GM23248 (cell line): ENCODE data around the gene GRB14. TPM values are rescaled to one million over a fixed set of nuclear protein-coding genes. Genes with fewer than 3 reads are reported as not detected.

Experiments used
- DNase-seq: peaks from one replicate; pipeline ENCODE4 v3.0.0-alpha.2; 2015
- H2AFZ ChIP-seq: fragments of 200-600 bp; sonication (generic); 2 replicates; pipeline ENCODE4 v1.6.1; 2016; ENCODE audit warnings: antibody characterized with exemption
- H3F3A ChIP-seq: fragments of 200-600 bp; sonication (generic); 2 replicates; pipeline ENCODE4 v1.6.1; 2016; ENCODE audit warnings: mild to moderate bottlenecking, antibody characterized with exemption, mixed run types; ENCODE audit not compliant: insufficient read depth
- H3K27ac ChIP-seq: fragments of 200-600 bp; sonication (generic); 2 replicates; pipeline ENCODE4 v1.5.1; 2016; ENCODE audit warnings: mild to moderate bottlenecking
- H3K27me3 ChIP-seq: fragments of 200-600 bp; sonication (generic); replicated peaks from 2 replicates; pipeline ENCODE4 v1.6.1; 2016; ENCODE audit warnings: mild to moderate bottlenecking; ENCODE audit not compliant: insufficient read depth
- H3K36me3 ChIP-seq: fragments of 200-600 bp; sonication (generic); 2 replicates; pipeline ENCODE4 v1.6.1; 2016; ENCODE audit warnings: low read depth, mild to moderate bottlenecking
- H3K4me1 ChIP-seq: fragments of 200-600 bp; sonication (generic); 2 replicates; pipeline ENCODE4 v1.6.1; 2016; ENCODE audit warnings: mild to moderate bottlenecking; ENCODE audit not compliant: insufficient read depth
- H3K4me2 ChIP-seq: fragments of 200-600 bp; sonication (generic); one replicate; pipeline ENCODE4 v1.6.1; 2016; ENCODE audit warnings: mild to moderate bottlenecking; ENCODE audit not compliant: unreplicated experiment
- H3K4me3 ChIP-seq: fragments of 200-600 bp; sonication (generic); 2 replicates; pipeline ENCODE4 v1.5.1; 2016; ENCODE audit warnings: mild to moderate bottlenecking
- H3K79me2 ChIP-seq: fragments of 200-600 bp; sonication (generic); 2 replicates; pipeline ENCODE4 v1.6.1; 2016; ENCODE audit warnings: mild to moderate bottlenecking; ENCODE audit not compliant: insufficient read depth
- H3K9ac ChIP-seq: fragments of 200-600 bp; sonication (generic); 2 replicates; pipeline ENCODE4 v1.6.1; 2016; ENCODE audit warnings: mild to moderate bottlenecking
- H3K9me2 ChIP-seq: fragments of 200-600 bp; sonication (generic); 2 replicates; pipeline ENCODE4 v1.6.1; 2016; ENCODE audit warnings: mixed run types, mild to moderate bottlenecking, moderate library complexity; ENCODE audit not compliant: insufficient read depth
- H3K9me3 ChIP-seq: fragments of 200-600 bp; sonication (generic); one replicate; pipeline ENCODE4 v1.6.1; 2017; ENCODE audit warnings: low read depth
- H4K20me1 ChIP-seq: fragments of 200-600 bp; sonication (generic); 2 replicates; pipeline ENCODE4 v1.6.0; 2016; ENCODE audit not compliant: insufficient read depth
- EZH2 ChIP-seq: fragments of 200-600 bp; sonication (generic); IDR thresholded peaks from 2 replicates; pipeline ENCODE4 v1.6.1; 2018; ENCODE audit warnings: antibody characterized with exemption, mild to moderate bottlenecking; ENCODE audit not compliant: insufficient read depth, poor library complexity, severe bottlenecking
- EZH2phosphoT487 ChIP-seq: fragments of 200-600 bp; sonication (generic); IDR thresholded peaks from 2 replicates; pipeline ENCODE4 v1.6.1; 2018; ENCODE audit warnings: antibody characterized with exemption, moderate library complexity, mild to moderate bottlenecking, low read depth; ENCODE audit not compliant: insufficient read depth
- WGBS, 2 experiments: methylation state at CpG; one replicate each; pipeline ENCODE4 v1.1.6; 2015 to 2017; ENCODE audit warnings: low lambda C conversion rate in 2 of 2, low coverage in 1 of 2; ENCODE audit errors: missing lambda C conversion rate in 2 of 2; 5-methylcytosine and 5-hydroxymethylcytosine counted together
- in situ Hi-C: fragments of 300-500 bp; cut with MboI; formaldehyde crosslinking; loops from 2 replicates; pipeline ENCODE4 v1.15.0; 2020
- polyA plus RNA-seq: library from polyadenylated mRNA; unstranded; fragments of >200 nt; fragmentation: Nextera tagmentation; extraction: Ambion mirVana; gene quantifications from 2 replicates; pipeline ENCODE4 v1.2.1, GENCODE V29; 2016
- total RNA-seq: library from RNA; depleted of rRNA; stranded (reverse); fragments of >200 nt; shearing (Covaris generic); gene quantifications from 2 replicates; pipeline ENCODE4 v1.2.3, GENCODE V29; 2014

The GRB14 gene
- total and polyA plus RNA-seq, 2 experiments from 2014 or later: 0.23 TPM; not detected in 1

DNA sequence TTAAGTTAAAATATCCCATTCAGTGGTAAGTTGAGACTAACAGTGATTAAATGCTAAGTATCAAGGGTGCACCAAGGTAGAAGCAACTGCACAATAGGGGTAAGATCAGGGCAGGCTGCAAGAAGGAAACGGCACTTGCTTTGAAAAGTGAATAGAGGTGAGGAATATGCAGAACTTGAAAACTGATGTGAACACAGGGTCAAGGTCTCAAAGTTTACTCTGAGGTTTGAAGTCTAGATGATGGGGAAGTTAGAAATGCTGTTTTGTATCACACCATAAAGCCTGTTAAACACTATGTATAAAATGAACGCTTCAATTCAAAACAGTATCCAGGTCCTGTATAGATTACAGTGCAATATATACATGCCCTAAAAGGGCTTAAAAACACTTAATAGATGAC, 50.8 kb downstream of the GRB14 start:
- DNase-seq: no peak
- H3K4me3 ChIP-seq: no peak overlapping the region
- no peaks in the 10 kb centered on the region for H3K4me1 ChIP-seq
- WGBS, 2 experiments: 95 to 97% methylated on average over 2 of the region's 2 CpGs
- no peaks in the 10 kb centered on the region for H3K9me3 ChIP-seq
- H3K36me3 ChIP-seq: no peaks in the 10 kb centered on the region
- TF ChIP-seq EZH2phosphoT487 (no peak), EZH2 (no peak)
- H2AFZ ChIP-seq: no peak overlapping the region
- no peaks in the 10 kb centered on the region for H3K9me2 ChIP-seq
- no peaks in the 10 kb centered on the region for H3F3A ChIP-seq
- in situ Hi-C loops: no loop called here
- H3K4me2 ChIP-seq: no peak overlapping the region
- H3K27ac ChIP-seq: no peak overlapping the region
- H4K20me1 ChIP-seq: no peaks in the 10 kb centered on the region
- no peaks in the 10 kb centered on the region for H3K27me3 ChIP-seq
- H3K9ac ChIP-seq: no peak overlapping the region
- no peaks in the 10 kb centered on the region for H3K79me2 ChIP-seq

DNA sequence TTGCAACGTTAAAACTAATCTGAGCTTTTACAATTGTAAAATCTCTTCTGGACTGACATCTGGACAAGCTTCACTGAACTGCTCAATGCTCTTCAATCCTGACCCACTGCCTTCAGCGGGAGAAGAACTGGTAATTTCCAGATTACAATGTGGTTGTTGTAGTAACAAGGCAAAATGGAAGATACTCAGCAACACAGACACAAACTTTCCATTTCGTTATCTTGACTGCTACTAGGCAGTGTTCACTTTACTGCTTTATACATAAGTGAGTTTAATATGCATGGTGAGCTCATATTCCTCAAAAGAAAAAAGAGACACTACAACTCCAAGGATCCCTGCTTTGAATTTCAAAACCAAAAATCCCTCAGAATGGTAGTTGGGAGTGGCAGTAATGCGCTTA, 51.9 kb downstream of the GRB14 start:
- H4K20me1 ChIP-seq: no peaks in the 10 kb centered on the region
- H3K27ac ChIP-seq: no peak overlapping the region
- no peaks in the 10 kb centered on the region for H3K79me2 ChIP-seq
- H3K9me3 ChIP-seq: no peaks in the 10 kb centered on the region
- H3K27me3 ChIP-seq: no peaks in the 10 kb centered on the region
- no peaks in the 10 kb centered on the region for H3K36me3 ChIP-seq
- no peak overlapping the region for H2AFZ ChIP-seq
- H3K9ac ChIP-seq: no peak overlapping the region
- 86 to 87% methylated on average over 4 of the region's 4 CpGs for WGBS, 2 experiments
- no peak overlapping the region for H3K4me2 ChIP-seq
- no peaks in the 10 kb centered on the region for H3K9me2 ChIP-seq
- in situ Hi-C loops: loop anchor here (10.0 kb wide), 1 partner anchor 145 kb away; no protein-coding TSS in a partner anchor
- no peaks in the 10 kb centered on the region for H3F3A ChIP-seq
- TF ChIP-seq EZH2phosphoT487 (no peak), EZH2 (no peak)
- H3K4me1 ChIP-seq: no peaks in the 10 kb centered on the region
- no peak for DNase-seq
- H3K4me3 ChIP-seq: no peak overlapping the region

DNA sequence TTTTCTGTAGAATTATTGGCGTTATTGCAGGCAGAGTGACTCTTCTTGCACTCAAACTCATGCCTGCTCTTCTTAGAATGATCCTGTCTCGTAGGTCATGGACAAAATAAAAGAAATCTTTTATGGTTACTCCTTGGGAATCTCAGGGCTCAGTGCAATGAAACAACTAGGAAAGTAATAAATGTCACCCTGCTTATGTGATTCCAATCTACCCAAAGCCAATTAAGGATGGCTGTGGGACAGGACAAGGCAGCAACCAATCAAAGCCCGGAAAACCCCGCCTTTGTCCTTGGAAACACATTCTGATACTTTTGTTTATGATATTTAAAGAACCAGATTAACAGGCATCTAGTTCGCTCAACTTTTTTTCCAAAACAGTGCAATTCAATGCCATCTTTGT, 53.0 kb downstream of the GRB14 start:
- in situ Hi-C loops: loop anchor here (10.0 kb wide), 1 partner anchor 146 kb away; no protein-coding TSS in a partner anchor
- no peaks in the 10 kb centered on the region for H3F3A ChIP-seq

DNA sequence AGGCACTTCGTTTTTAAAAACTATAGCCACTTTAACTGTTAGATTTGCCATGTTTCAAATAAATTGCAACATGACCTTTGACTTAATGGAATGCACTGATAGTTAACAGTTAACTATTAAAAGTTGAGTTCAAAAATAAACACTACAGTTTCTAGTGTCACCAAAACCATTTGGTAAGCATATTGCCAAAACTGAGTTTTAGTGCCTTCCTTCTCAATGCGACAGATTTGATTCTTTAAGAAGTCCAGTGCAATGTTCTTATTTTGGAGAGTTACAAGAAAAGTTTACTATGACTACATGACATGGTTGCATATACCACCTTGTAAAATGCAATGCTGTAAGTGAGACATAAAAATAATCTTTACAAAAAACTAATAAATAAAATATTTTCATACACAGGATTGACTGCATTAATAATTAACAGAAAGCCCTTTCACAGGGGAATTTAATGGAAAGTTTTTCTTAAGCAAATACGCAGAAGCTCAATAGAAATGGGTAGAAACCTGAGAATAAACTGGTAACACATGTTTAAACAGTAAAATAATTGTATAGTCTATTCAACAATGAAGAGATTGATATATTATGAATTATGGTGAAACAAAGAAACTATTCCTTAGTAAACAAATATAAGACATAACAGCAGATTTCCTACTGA, 53.8 kb downstream of the GRB14 start:
- no peak overlapping the region for H3K4me2 ChIP-seq
- TF ChIP-seq EZH2phosphoT487 (no peak), EZH2 (no peak)
- 64 to 69% methylated on average over 3 of the region's 3 CpGs for WGBS, 2 experiments
- H3K36me3 ChIP-seq: no peaks in the 10 kb centered on the region
- no peaks in the 10 kb centered on the region for H4K20me1 ChIP-seq
- no peak overlapping the region for H3K27ac ChIP-seq
- H3K79me2 ChIP-seq: no peaks in the 10 kb centered on the region
- H3K27me3 ChIP-seq: no peaks in the 10 kb centered on the region
- in situ Hi-C loops: loop anchor here (10.0 kb wide), 1 partner anchor 147 kb away; no protein-coding TSS in a partner anchor
- H3K4me3 ChIP-seq: no peak overlapping the region
- no peak overlapping the region for H3K9ac ChIP-seq
- H2AFZ ChIP-seq: no peak overlapping the region
- no peaks in the 10 kb centered on the region for H3K9me3 ChIP-seq
- H3K9me2 ChIP-seq: no peaks in the 10 kb centered on the region
- no peaks in the 10 kb centered on the region for H3K4me1 ChIP-seq
- no peak for DNase-seq
- no peaks in the 10 kb centered on the region for H3F3A ChIP-seq

More for the DNA sequence above, 53.0 kb downstream of the GRB14 start:
- Histone ChIP-seq H3K9me2 (no peaks in the 10 kb centered on the region), H3K27ac (no peak overlapping the region), H2AFZ (no peak overlapping the region), H3K4me2 (no peak overlapping the region), H3K9ac (no peak overlapping the region), H3K79me2 (no peaks in the 10 kb centered on the region), H3K36me3 (no peaks in the 10 kb centered on the region), H3K9me3 (no peaks in the 10 kb centered on the region), H3K27me3 (no peaks in the 10 kb centered on the region), H3K4me3 (no peak overlapping the region), H3K4me1 (no peaks in the 10 kb centered on the region), H4K20me1 (no peaks in the 10 kb centered on the region)
- WGBS, 2 experiments: 55 to 65% methylated on average over 5 of the region's 5 CpGs
- TF ChIP-seq EZH2phosphoT487 (no peak), EZH2 (no peak)
- no peak for DNase-seq

DNA sequence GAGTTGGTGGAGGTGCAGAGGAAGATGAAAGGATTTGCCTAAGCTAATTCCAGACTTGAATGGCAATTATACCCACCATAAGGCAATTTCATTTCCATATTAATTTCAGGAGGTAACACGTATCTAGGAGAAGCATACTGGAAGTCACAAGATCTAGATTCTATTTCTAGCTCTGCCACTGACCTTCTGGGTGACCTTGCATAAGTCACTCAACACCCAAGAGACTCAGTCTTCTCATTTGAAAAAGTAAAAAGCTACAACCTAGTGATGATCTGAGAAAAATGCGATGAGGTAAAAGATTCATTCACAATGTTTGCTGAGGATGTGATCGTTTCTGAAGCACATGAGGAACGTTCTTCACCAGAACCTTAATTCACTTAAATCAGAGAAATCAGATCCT, 55.9 kb downstream of the GRB14 start:
- Histone ChIP-seq H3K4me3 (no peak overlapping the region), H3K4me2 (no peak overlapping the region), H3K9ac (no peak overlapping the region), H3K9me2 (no peaks in the 10 kb centered on the region), H3K27ac (no peak overlapping the region), H3K9me3 (no peaks in the 10 kb centered on the region), H3F3A (no peaks in the 10 kb centered on the region), H4K20me1 (no peaks in the 10 kb centered on the region), H3K27me3 (no peaks in the 10 kb centered on the region; the same call in 1 of the 2 replicates), H2AFZ (no peak overlapping the region), H3K36me3 (no peaks in the 10 kb centered on the region), H3K79me2 (no peaks in the 10 kb centered on the region), H3K4me1 (no peaks in the 10 kb centered on the region)
- TF ChIP-seq EZH2phosphoT487: no peak
- in situ Hi-C loops: loop anchor here (10.0 kb wide), 1 partner anchor 149 kb away; no protein-coding TSS in a partner anchor
- DNase-seq: no peak
- WGBS, 2 experiments: 95 to 96% methylated on average over 4 of the region's 4 CpGs
